Kidney glomerular epithelial cell (primary cell): ENCODE results near the gene FLACC1.

Source experiments
- DNase-seq: peaks from one replicate; lab custom pipeline; 2025; lab: John Stamatoyannopoulos, UW

Gene FLACC1

GRCh38 chr2:201276511-201276910 lies 80.6 kb downstream of the FLACC1 start:
- no peak for DNase-seq

- DNase-seq: no peak
These were observed 81.2 kb downstream of the FLACC1 start for GRCh38 chr2:201275990-201276389.

- DNase-seq: no peak
These were observed 82.1 kb downstream of the FLACC1 start for GRCh38 chr2:201275069-201275468.

GRCh38 chr2:201273330-201273983 lies 83.7 kb downstream of the FLACC1 start:
- no peak for DNase-seq

GRCh38 chr2:201271917-201272316 lies 85.2 kb downstream of the FLACC1 start:
- DNase-seq: no peak

- no peak for DNase-seq
These were observed 86.7 kb downstream of the FLACC1 start for GRCh38 chr2:201270293-201271001.

- no peak for DNase-seq
These were observed 87.4 kb downstream of the FLACC1 start for GRCh38 chr2:201269764-201270163.

GRCh38 chr2:201267278-201268030 lies 89.7 kb downstream of the FLACC1 start:
- DNase-seq: no peak

GRCh38 chr2:201266629-201267028 lies 90.5 kb downstream of the FLACC1 start:
- DNase-seq: no peak

GRCh38 chr2:201264472-201265173 lies 92.5 kb downstream of the FLACC1 start:
- no peak for DNase-seq

- DNase-seq: no peak
These were observed 93.4 kb downstream of the FLACC1 start for GRCh38 chr2:201263779-201264178.

GRCh38 chr2:201262718-201263117 lies 94.4 kb downstream of the FLACC1 start:
- DNase-seq: no peak

GRCh38 chr2:201261906-201262305 lies 95.2 kb downstream of the FLACC1 start:
- no peak for DNase-seq

- DNase-seq: no peak
These were observed 95.7 kb downstream of the FLACC1 start for GRCh38 chr2:201261471-201261870.

- DNase-seq: peak; percentile 21
These were observed 96.8 kb downstream of the FLACC1 start, which contains the start of gene CASP8 for GRCh38 chr2:201260302-201260800. Gene CASP8, plus strand, starts transcription at chr2:201260536. Its CDS starts 5,951 bp downstream, at chr2:201266487.

GRCh38 chr2:201258666-201259615 lies 98.2 kb downstream of the FLACC1 start:
- DNase-seq: no peak

GRCh38 chr2:201257956-201258665 lies 99.0 kb downstream of the FLACC1 start:
- peak; percentile 94 for DNase-seq

GRCh38 chr2:201257381-201257955 lies 99.7 kb downstream of the FLACC1 start:
- no peak for DNase-seq

- DNase-seq: no peak
These were observed 101.1 kb downstream of the FLACC1 start for GRCh38 chr2:201256082-201256481.
